SK-N-MC (cell line): ENCODE data around the gene CPLX3.

Experiments used
- EZH2 ChIP-seq: fragments of 200-600 bp; sonication (generic); IDR thresholded peaks from one replicate; pipeline ENCODE4 v1.6.1; 2017; ENCODE audit warnings: antibody characterized with exemption
- FOXP2 ChIP-seq: optimal IDR thresholded peaks from 2 replicates; pipeline ENCODE3; 2011; ENCODE audit warnings: mild to moderate bottlenecking, moderate library complexity; ENCODE audit not compliant: insufficient read depth; ENCODE audit errors: extremely low read length, control extremely low read depth
- POLR2AphosphoS5 ChIP-seq: IDR thresholded peaks from 2 replicates; pipeline ENCODE4 v1.6.1; 2012; ENCODE audit warnings: mild to moderate bottlenecking, low read depth, low read length, borderline replicate concordance

DNA sequence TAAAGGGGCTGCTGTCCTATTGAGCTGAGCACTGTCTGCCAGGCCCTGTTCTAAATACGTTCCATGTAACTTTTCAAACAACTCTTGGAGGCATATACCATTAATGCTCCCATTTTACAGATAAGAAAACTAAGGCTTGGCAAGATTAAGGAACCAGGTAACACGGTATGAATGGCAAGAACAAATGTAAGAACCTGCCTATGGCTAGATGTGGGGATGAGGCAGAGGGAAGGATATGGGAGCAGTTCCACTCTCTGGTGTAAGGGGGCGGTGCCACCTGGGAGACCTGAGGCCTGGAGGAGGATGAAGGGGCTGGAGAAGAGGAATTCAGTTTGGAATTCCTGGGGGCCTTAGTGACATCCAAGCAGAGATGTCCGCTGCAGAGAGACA lies 17.6 kb upstream of the CPLX3 start:
- no peak for TF ChIP-seq EZH2
- TF ChIP-seq POLR2AphosphoS5, result no peak
- TF ChIP-seq FOXP2, result no peak
